ENCODE results near the gene RFTN1. TPM values are rescaled to one million over a fixed set of nuclear protein-coding genes. Genes with fewer than 3 reads are reported as not detected.
"Not testable (repeated sequence)": the region's sequence is repeated elsewhere in the genome, so short reads cannot be mapped to it uniquely, and the experiment has no call there.

Gene RFTN1
- total RNA-seq, 1 experiment from 2014 or later = 120 TPM

- no peak for DNase-seq (ENCODE audit: low read depth)
Observed at GRCh38 chr3:16507578-16508242, 5.8 kb downstream of the RFTN1 start.

GRCh38 chr3:16506884-16507577, 6.5 kb downstream of the RFTN1 start:
- no peak for DNase-seq (ENCODE audit: low read depth)

- no peak for DNase-seq (ENCODE audit: low read depth)
Observed at GRCh38 chr3:16506451-16506850, 7.0 kb downstream of the RFTN1 start.

GRCh38 chr3:16504692-16505091, 8.8 kb downstream of the RFTN1 start:
- DNase-seq (ENCODE audit: low read depth) = no peak

- DNase-seq (ENCODE audit: low read depth) = peak; percentile 75
Observed at GRCh38 chr3:16504242-16504641, 9.3 kb downstream of the RFTN1 start.

GRCh38 chr3:16503191-16503776, 10.2 kb downstream of the RFTN1 start:
- DNase-seq (ENCODE audit: low read depth) = no peak

- DNase-seq (ENCODE audit: low read depth) = no peak
Observed at GRCh38 chr3:16502347-16502908, 11.1 kb downstream of the RFTN1 start.

GRCh38 chr3:16501376-16501775, 12.1 kb downstream of the RFTN1 start:
- DNase-seq (ENCODE audit: low read depth) = no peak

GRCh38 chr3:16500911-16501310, 12.6 kb downstream of the RFTN1 start:
- no peak for DNase-seq (ENCODE audit: low read depth)

- DNase-seq (ENCODE audit: low read depth) = no peak
Observed at GRCh38 chr3:16500093-16500492, 13.4 kb downstream of the RFTN1 start.

GRCh38 chr3:16499351-16499750, 14.1 kb downstream of the RFTN1 start:
- no peak for DNase-seq (ENCODE audit: low read depth)

- DNase-seq (ENCODE audit: low read depth) = no peak
Observed at GRCh38 chr3:16498130-16498890, 15.2 kb downstream of the RFTN1 start.

GRCh38 chr3:16496408-16497222, 16.9 kb downstream of the RFTN1 start:
- DNase-seq (ENCODE audit: low read depth) = peak; percentile 70

GRCh38 chr3:16496008-16496407, 17.5 kb downstream of the RFTN1 start:
- DNase-seq (ENCODE audit: low read depth) = no peak

GRCh38 chr3:16494814-16495431, 18.6 kb downstream of the RFTN1 start:
- no peak for DNase-seq (ENCODE audit: low read depth)

- no peak for DNase-seq (ENCODE audit: low read depth)
Observed at GRCh38 chr3:16494094-16494493, 19.4 kb downstream of the RFTN1 start.

- no peak for DNase-seq (ENCODE audit: low read depth)
Observed at GRCh38 chr3:16490062-16490619, 23.4 kb downstream of the RFTN1 start.

GRCh38 chr3:16489326-16490061, 24.0 kb downstream of the RFTN1 start:
- DNase-seq (ENCODE audit: low read depth) = not testable (repeated sequence)

- no peak for DNase-seq (ENCODE audit: low read depth)
Observed at GRCh38 chr3:16488637-16489036, 24.9 kb downstream of the RFTN1 start.

Measured in RPMI7951 (cell line).